HG03175 (cell line): Measurements from ENCODE around the gene GNG3.
"Not testable (repeated sequence)": the region's sequence is repeated elsewhere in the genome, so short reads cannot be mapped to it uniquely, and the experiment has no call there.

Experiments
- ATAC-seq: cut with Tn5 transposase; IDR thresholded peaks from one replicate; pipeline ENCODE4 v1.9.1; 2021; ENCODE audit warnings: mild to moderate bottlenecking, moderate library complexity; ENCODE audit not compliant: unreplicated experiment

Gene GNG3

GRCh38 chr11:62687508-62688396 is 19.7 kb upstream of the GNG3 start:
- ATAC-seq = no peak

- ATAC-seq = no peak
Observed at GRCh38 chr11:62688491-62688890, 19.0 kb upstream of the GNG3 start.

- no peak for ATAC-seq
Observed at GRCh38 chr11:62689421-62690183, 17.9 kb upstream of the GNG3 start, which contains the start of gene LRRN4CL. LRRN4CL (minus strand) TSS chr11:62689530; CDS start chr11:62688508, 1,022 bp downstream.

- ATAC-seq = not testable (repeated sequence)
Observed at GRCh38 chr11:62693624-62694023, 13.9 kb upstream of the GNG3 start.

- ATAC-seq = no peak
Observed at GRCh38 chr11:62694455-62695167, 12.9 kb upstream of the GNG3 start.

GRCh38 chr11:62702246-62702645 is 5.2 kb upstream of the GNG3 start:
- no peak for ATAC-seq

- not testable (repeated sequence) for ATAC-seq
Observed at GRCh38 chr11:62703921-62704320, 3.6 kb upstream of the GNG3 start.

- no peak for ATAC-seq
Observed at GRCh38 chr11:62705413-62705812, 2.1 kb upstream of the GNG3 start.

GRCh38 chr11:62705880-62706849 is 1.3 kb upstream of the GNG3 start:
- ATAC-seq = peak; percentile 53

GRCh38 chr11:62706850-62707247 is 627 bp upstream of the GNG3 start:
- ATAC-seq = no peak

GRCh38 chr11:62708392-62708791 is 916 bp downstream of the GNG3 start:
- ATAC-seq = no peak

- no peak for ATAC-seq
Observed at GRCh38 chr11:62708793-62709192, 1.3 kb downstream of the GNG3 start.

- ATAC-seq = peak; percentile 78
Observed at GRCh38 chr11:62709247-62710000, 1.9 kb downstream of the GNG3 start.

- ATAC-seq = no peak
Observed at GRCh38 chr11:62710001-62710345, 2.5 kb downstream of the GNG3 start.

GRCh38 chr11:62712276-62712812 is 4.9 kb downstream of the GNG3 start:
- ATAC-seq = no peak

GRCh38 chr11:62712861-62713260 is 5.4 kb downstream of the GNG3 start:
- no peak for ATAC-seq

GRCh38 chr11:62713343-62713742 is 5.9 kb downstream of the GNG3 start:
- ATAC-seq = no peak

GRCh38 chr11:62715150-62716130 is 8.0 kb downstream of the GNG3 start:
- ATAC-seq = no peak
